ENCODE measurements around the gene PCDHGC5.

The PCDHGC5 gene

DNA sequence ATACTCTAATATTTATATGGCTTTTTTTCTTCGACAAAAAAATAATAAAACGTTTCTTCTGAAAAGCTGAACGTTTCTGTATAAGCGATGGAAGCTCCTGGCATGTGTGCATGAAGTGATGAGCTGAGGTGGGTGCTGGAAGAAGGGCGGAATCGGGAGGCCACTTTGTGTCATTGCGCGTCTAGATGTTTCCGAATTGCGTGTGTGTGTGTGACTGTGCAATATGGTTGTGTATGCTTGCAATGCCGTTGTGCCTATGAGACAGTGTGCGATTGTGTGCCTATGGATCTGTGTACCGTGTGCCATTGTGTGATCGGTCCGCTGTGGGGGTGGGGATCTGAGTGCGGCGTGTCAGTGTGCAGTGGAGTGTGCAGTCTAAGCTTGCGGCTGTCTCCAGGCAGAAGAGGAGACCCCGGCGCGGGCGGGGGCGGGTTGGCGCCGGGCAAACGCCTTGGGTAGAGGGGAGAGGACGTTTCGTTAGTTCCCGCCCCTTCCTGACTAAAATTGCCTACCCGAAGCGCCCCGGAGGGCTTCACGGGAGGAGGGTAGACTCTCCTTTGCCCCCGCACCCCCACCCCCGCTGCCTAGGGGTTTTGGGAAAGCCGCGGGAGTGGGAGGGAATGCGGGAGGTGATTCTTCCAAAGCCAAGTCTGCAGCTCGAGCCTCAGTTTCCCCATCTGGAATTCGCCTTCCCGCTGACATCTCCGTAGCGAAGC is 24.2 kb downstream of the PCDHGC5 start:
- DNase-seq = peak in 17 of 51 donors; percentile 22 to 81 (median 48)

GRCh38 chr5:141513627-141514329 is 24.9 kb downstream of the PCDHGC5 start:
- peak in 41 of 51 donors; percentile 40 to 93 (median 79) for DNase-seq

- DNase-seq = peak in 1 of 51 donors; percentile 58
These were observed 25.7 kb downstream of the PCDHGC5 start for GRCh38 chr5:141514330-141515133.

DNA sequence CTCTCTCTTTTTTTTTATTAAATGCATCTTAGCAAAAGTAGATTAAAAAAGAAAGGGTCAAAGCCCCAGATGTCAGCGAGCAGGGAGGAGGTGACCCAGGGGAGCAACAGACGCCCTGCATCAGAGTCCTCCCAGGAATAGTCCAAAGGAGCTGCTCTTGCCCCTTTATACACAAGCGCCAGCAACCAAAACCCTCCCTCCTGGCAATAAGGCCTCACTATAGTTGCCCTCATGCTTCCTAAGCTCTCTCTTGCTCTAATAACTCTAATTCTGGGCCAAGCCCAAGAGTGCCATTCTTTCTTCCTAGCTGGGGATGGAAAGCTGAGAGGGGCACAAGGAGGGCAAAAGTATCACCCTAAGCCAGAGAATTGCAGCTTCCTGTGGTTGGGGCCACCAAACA is 26.3 kb downstream of the PCDHGC5 start:
- no peak for DNase-seq

DNA sequence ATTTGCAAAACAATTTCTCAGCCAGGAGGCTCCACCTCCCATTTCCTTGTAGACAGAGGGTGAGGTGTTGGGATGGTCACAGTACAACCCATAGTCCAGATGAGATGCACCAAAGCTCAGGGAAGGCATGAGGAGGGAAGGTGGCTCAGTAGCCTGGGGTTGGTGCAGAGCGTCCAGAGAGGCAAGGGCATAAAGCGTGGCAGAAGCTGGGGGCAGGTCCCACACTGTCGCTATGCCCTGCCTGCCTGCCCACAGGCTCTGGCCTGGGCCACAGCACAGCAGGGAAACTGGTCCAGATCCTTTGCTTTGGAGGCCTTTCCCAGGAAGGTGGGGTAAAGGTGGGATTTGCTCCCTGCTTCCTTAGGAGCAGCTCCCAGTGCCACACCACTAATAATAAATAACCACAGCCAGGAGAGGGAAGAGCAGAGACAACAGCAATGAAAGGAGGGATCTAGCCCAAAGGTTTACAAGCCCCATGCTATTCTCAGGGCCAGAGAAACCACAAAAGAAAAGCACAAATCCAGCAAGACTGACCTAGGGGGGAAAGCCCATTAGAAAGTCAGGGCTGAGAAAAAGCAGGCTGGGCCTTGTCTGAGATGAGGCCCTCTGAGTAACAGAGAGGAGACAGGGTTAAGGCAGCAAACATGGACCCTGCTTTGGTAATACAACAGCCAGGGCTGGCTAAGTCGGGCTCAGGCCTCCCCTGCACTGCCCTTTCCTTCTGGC is 27.2 kb downstream of the PCDHGC5 start:
- no peak for DNase-seq

- peak in 3 of 51 donors; percentile 12 to 37 (median 22) for DNase-seq
These were observed 27.8 kb downstream of the PCDHGC5 start for GRCh38 chr5:141516672-141517025.

DNA sequence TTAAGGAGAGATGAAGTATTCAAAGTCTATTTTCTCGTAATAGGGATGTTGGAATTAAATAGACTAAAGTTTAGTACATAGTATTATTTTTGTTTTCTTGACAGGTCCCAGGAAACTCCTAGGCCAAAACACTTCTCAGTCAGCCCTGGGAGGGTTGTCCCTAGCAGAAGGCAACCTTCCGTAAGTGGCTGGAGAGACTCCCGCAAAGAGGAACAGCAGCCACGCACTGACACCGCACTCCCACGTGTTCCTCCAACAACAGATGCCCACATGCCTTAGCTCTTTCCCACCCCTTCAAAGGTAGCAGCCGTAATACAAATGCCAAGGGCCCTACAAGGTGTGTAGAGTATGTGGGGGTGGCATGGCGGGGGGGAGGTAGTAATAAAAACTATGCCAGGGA is 28.4 kb downstream of the PCDHGC5 start:
- DNase-seq = no peak

DNA sequence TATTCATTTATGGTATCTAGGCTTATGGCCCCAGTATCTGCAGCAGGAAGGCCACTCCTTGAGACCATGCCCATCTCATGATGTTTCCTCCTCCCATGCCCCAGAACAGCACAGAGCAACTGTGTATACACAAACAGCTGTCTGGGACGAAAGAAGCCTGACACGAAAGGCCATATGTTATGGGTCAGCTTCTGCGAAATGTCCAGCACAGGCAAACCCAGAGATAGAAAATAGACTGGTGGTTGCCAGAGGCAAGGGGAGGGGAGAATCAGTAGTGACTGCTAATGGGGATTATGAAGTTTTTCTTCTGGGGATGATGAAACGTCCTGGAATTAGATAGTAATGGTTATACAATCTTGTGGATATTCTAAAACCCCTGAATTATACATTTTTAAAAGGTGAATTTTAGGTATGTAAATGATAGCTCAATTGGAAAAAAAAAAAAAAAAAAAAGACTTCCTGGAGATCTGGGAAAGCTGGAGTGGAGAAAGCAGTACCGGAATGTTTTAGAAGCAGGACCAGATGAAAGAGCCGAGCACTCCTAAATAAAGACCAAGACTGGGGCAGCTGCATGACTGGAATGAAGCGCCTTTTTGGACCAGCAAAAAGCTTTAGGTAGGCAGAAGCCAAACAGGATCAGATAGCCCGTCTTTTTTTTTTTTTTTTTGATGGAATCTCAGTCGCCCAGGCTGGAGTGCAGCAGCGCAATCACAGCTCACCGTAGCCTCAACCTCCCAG is 29.2 kb downstream of the PCDHGC5 start:
- DNase-seq = no peak

DNA sequence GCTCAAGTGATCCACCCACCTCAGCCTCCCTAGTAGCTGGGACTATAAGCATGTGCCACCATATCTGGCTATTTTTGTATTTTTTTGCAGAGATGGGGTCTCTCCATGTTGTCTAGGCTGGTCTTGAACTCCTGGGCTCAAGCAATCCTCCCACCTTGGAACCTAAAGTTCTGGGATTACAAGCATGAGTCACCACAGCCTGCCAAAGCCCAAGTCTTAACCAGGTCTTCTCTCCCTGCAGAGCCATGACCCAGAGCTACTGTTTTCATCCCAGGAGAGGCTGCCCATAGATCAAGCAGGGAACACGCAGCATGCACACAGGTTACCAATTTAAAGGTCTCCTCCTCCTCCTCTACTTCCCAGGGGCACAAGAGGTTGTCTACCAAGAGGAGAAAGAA is 29.7 kb downstream of the PCDHGC5 start:
- DNase-seq = no peak

- DNase-seq = no peak
These were observed 31.0 kb downstream of the PCDHGC5 start for GRCh38 chr5:141519605-141520565.

DNA sequence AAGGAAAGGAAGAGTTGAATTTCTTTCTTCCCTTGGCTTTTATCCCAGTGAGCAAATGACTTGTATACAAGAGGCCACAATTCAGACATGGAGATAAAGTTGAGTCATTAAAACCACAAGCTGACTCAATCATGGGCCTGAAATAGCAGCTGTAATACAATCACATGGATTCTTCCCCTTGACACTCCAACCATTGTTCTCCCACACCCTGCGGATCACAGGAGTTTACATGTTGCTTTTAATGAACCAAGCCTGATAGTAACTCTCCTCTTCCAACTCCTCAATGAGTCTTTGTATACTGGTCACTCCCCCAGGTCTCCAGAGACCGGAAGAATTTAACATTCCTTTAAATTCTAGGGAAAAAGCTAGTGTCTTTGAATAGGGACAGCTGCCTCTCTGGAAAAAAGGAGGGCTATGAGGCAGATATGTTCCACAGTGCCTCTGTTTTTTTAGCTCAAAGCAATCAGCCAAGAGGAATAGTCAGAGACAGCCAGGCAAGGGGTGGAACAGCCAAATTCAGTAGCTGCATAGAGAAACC is 32.4 kb downstream of the PCDHGC5 start:
- DNase-seq = peak in 19 of 51 donors; percentile 9 to 85 (median 40)

GRCh38 chr5:141522301-141522700 is 33.4 kb downstream of the PCDHGC5 start:
- DNase-seq = no peak

GRCh38 chr5:141523991-141524390 is 35.1 kb downstream of the PCDHGC5 start:
- no peak for DNase-seq

- DNase-seq = peak in 48 of 51 donors; percentile 20 to 89 (median 76)
These were observed 36.0 kb downstream of the PCDHGC5 start for GRCh38 chr5:141524604-141525597.

- no peak for DNase-seq
These were observed 36.8 kb downstream of the PCDHGC5 start for GRCh38 chr5:141525653-141526052.

DNA sequence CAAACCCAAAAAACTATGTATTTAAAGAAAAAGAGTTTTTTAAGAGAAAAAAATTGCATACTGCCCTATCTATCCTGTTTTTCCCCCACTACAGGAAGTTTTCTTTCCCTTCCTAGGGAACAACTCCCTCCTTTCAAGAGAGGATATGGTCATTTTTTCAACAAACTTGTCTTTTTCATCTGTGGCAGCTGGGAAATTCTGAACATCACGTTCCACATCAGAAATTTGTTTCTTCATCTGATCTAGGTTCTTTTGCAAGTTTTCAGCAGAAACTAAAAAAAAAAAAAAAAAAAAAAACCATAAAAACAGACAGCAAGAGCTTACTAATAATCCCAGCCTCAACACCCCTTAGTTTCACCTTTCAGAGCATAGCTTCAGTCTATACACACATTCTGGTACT is 38.5 kb downstream of the PCDHGC5 start:
- DNase-seq = no peak

DNA sequence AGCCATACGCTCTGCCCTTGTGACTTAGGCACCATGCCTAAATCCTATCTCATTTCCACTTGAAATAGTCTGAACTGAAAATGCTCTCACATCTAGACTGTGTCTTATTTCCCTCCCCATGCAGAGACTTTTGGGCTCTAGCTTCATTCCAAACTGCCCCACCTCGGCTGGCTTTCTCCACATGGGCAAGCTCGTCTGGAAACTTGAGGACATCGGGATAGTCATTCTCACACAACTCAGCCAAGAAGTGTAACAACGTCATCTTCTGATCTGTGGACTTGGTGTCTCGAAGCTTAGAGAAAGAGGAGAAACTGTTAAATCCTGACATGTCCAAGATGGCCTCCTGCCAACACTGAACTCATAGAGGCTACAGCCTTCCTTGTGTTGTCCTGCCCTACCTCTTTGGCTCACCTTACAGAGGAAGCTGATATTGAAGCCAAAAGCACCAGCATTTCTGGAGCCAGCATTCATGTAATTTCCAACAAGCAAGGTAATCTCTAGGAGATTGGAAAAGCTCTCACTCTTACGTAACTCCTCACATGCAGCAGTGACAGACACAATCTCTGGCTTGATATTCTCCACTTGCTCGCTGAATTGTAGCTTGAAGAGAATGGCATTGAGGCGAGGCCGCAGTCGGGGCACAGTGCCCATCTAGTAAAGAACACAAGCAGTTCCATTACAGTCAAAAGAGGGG is 39.6 kb downstream of the PCDHGC5 start:
- no peak for DNase-seq
